Fibroblast of skin of left quadriceps (primary cell): ENCODE data around the gene OR9K2.
"Not testable (repeated sequence)": the region's sequence is repeated elsewhere in the genome, so short reads cannot be mapped to it uniquely, and the experiment has no call there.

Source experiments
- DNase-seq, 2 experiments: peaks; one replicate each; pipeline ENCODE4 v3.0.0-alpha.2; 2013; ENCODE audit warnings: low read depth in 2 of 2

OR9K2 gene, protein sequence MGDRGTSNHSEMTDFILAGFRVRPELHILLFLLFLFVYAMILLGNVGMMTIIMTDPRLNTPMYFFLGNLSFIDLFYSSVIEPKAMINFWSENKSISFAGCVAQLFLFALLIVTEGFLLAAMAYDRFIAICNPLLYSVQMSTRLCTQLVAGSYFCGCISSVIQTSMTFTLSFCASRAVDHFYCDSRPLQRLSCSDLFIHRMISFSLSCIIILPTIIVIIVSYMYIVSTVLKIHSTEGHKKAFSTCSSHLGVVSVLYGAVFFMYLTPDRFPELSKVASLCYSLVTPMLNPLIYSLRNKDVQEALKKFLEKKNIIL

DNA sequence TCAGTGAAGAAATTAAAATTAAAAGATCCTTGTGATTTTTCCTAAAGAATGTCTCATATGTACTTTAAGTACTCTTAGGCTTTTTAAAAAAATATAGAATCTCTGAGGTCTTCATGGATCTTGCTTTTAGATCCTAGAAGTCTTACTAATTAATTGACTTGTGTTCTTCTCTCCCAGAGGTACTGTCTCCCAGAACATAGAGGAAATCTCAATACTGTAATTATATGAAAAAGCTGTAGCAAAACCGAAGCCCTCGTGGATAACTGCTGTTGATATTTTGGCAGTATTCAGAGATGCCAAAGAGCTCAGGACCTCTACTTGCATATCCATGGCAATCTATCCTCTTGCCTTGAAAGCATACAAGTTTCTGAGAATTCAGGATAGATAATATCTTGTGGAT lies at the start of gene OR9K2:
TSS of gene OR9K2 (plus strand) at position 301 of the 400 bp plus-strand sequence. CDS start 3,429 bp downstream, outside the sequence.
- no peak for DNase-seq

DNA sequence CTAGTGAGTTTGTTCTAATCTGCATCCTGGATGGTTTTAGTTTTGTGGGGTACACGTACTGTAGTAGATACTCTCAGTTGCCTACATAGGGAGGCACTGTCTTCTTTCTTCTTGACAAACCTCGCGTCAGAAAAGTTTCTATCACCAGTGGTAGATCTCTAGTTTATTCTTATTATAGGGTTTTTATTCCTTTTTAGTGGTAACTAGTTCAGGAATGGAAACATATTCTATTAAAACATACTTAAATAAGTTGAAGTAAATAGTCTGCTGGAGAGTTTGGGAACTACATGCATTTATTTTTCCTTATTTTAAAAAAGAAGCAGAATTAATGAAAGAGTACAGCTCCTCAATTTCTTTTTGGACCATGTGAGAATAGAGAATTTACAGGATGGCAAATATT lies 33.6 kb upstream of the OR9K2 start:
- no peak for DNase-seq

DNA sequence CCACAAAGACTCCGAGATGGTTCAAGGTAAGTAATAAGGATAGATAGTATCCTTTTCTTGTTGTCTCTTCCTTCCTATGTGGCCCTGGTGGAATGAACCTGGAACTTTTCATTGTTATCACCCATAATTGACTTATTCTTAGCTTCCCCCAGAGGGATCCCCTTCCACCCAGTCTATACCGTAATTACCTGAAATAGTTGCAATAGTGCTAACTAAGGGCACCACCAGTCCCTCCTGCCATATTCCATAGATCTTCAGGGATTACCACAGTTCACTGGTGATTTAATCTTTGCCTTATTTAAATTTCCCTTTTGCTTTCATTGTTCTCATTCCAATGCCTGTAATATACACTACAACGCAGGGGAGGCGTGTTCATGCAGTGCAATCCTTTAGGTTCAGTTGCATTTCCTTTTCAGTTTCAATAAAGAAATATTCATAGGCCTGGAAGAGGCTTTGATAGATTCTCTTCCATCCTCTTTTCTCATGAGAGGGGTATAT lies 13.8 kb upstream of the OR9K2 start:
- no peak for DNase-seq

DNA sequence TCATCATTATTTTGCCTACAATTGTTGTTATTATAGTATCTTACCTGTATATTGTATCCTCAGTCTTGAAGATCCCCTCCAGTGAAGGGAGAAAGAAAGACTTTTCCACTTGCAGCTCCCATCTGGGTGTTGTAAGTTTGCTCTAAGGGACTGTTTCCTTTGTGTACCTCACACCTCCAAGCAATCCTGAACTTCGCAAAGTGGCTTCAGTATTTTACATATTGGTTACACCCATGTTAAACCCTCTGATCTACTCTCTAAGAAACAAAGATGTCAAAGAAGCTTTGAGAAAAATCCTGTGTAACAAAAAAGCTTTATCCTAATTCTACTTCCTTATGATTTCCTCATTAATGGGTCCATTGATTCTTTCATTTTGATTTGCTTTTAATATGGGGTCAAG lies 10.1 kb upstream of the OR9K2 start:
- no peak for DNase-seq

DNA sequence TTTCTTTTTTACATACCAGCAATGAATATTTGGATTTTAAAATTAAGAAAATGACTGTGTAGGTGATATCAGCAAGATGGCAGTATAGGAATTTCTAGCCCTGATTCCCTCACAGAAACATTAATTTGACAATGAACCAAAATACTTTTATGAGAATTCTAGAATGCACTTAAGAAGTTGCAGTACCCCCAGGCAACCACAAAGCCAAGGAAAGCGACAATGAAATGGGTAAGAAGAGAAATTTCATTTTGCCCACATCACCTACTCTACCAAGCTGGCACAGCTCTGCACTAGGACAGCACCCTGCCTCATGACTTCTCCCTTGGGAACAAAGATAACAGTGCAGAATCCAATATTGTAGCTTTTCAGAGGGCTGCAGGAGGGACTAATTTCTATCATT lies 6.6 kb downstream of the OR9K2 start:
- no peak for DNase-seq

DNA sequence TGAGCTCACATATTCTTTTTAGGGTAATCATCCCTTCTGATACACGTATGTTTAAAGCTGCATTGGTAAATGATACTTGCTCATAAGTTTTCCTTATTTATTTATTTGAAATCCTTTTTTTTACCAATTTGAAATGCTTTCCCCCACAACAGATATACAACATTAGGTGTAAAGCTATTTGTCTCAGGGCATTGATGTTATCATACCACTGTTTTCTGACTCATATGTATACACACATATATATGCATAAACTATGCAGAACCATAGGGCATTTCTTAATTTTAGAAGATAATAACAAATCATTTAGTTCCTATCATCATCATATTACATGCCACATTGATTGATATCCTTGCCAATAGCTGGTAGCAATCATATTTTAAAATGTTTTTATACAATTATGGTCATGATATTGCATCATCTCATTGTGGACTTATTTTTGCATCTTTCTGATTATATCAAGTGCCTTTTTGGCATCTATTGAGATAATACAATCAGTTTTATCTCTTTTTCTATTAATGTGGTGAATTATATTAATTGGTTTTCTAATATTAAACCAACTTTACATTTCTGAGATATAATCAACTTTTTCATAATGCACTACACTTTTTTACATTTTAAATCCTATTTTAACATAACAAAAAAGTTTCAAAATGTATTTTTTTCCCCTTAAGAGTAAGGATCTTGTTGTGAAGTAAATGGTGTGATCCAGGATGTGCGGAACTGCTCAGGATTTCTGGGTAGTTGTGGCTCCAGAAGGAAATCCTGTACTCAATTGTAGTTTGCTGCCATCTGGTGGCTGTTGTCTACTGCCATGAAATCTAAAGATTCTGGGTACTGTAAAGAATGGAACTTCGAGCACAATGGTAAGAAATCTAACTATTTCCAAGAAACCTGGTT lies 16.7 kb downstream of the OR9K2 start:
- DNase-seq: no peak

DNA sequence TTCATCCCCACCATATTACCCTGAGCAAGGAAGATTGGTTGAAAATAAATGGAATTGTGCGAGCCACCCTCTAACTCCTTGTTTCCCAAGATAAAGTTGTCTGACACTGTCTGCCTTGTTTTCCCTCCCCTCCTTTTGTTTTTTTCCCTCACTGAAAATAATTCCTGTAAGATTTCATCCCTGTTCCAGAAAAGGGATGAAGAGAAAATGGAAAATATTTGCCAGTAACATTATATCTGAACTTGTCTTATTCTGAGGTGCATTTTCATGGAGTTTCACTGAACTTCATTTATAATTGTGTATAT lies 17.3 kb downstream of the OR9K2 start:
- DNase-seq: no peak

DNA sequence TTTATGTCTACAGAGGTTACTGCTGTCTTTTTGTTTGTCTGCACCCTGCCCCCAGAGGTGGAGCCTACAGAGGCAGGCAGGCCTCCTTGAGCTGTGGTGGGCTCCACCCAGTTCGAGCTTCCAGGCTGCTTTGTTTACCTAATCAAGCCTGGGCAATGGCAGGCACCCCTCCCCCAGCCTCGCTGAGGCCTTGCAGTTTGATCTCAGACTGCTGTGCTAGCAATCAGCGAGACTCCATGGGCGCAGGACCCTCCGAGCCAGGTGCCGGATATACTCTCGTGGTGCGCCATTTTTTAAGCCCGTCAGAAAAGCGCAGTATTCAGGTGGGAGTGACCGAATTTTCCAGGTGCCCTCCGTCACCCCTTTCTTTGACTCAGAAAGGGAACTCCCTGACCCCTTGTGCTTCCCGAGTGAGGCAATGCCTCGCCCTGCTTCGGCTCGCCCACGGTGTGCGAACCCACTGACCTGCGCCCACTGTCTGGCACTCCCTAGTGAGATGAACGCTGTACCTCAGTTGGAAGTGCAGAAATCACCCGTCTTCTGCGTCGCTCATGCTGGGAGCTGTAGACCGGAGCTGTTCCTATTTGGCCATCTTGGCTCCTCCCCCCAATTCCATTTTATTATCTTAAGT lies 40.9 kb downstream of the OR9K2 start:
- DNase-seq: not testable (repeated sequence)

DNA sequence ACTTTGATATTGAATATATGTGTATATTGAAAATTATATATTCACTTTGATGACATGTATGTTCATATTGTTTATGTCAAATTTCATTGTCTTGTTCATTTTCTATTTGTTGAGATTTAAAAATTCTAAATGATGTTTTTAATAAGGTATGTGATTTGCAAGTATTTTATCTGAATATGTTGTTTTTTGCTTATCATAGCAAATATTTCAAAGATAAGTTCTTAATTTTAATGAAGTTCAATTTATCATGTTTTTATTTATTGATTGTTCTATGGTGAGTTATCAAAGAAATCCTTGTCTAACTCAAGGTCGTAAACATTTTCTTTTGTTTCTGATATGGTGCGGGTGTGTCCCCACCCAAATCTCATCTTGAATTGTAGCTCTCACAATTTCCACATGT lies 45.2 kb downstream of the OR9K2 start:
- no peak for DNase-seq

DNA sequence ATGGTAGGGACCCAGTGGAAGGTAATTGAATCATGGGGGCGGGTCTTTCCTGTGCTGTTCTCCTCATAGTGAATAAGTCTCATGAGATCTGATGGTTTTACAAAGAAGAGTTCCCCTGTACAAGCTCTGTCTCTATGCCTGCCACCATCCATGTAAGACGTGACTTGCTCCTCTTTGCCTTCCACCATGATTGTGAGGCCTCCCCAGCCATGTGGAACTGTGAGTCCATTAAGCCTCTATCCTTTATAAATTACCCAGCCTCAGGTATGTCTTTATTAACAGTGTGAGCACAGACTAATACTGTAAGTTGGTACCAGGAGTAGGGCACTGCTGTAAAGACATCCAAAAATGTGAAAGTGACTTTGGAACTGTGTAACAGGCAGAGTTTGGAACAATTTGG lies 45.6 kb downstream of the OR9K2 start:
- DNase-seq: not testable (repeated sequence)

DNA sequence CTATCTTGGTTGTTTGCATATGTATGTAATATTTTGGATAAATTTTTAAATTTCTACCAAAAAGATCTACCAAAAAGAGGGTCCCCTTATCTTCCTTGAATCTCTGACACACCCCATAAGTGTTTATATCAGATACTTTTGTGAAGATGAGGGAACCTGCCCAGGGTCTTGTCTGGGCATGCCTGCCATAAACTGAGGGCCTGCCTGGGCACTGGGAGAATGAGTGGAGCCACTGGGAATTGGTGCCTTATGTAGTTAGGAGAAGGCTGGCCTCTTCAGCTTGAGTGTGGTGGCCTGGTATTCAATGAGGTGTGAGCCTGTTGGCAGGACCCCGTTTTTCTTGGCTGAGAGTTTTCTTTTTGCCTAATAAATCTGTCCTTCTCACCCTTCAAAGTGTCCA lies 46.5 kb downstream of the OR9K2 start:
- DNase-seq: no peak

DNA sequence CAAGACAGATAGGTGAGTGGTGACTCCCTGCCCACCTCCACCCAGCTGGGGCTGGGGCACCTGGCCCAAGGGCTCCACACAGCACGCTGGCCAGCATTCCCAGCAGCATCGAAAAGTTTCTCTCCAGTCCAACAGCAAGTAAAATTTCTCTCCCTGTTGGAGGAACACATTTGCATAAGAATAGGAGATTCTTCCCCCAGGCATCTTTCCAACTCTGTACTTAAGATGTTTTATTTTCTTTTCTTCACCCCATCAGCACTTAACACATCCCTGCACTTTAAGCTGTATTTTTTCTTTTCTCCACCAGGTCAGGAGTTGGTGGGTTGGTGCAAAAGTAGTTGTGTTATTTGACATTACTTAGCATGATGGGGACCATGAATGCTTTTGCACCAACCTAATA lies 47.2 kb downstream of the OR9K2 start:
- DNase-seq: no peak
